Measurements from ENCODE around the gene REST.
"Not testable (repeated sequence)": the region's sequence is repeated elsewhere in the genome, so short reads cannot be mapped to it uniquely, and the experiment has no call there.

REST gene

GRCh38 chr4:56871371-56871866, 36.3 kb upstream of the REST start:
- no peak for TF ChIP-seq CTCF (conservative IDR thresholded peaks at IDR 0.05; ENCODE audit: low read depth, low read length)
- H3K4me3 ChIP-seq (ENCODE audit: low read depth, low read length), result no peak overlapping the region
- DNase-seq (ENCODE audit: low read depth), result peak; percentile 14

- TF ChIP-seq CTCF (conservative IDR thresholded peaks at IDR 0.05; ENCODE audit: low read depth, low read length), result no peak
- H3K4me3 ChIP-seq (ENCODE audit: low read depth, low read length), result no peak overlapping the region
- no peak for DNase-seq (ENCODE audit: low read depth)
These were observed 33.5 kb upstream of the REST start for GRCh38 chr4:56874166-56874565.

GRCh38 chr4:56874923-56875322, 32.8 kb upstream of the REST start:
- H3K4me3 ChIP-seq (ENCODE audit: low read depth, low read length), result no peak overlapping the region
- no peak for TF ChIP-seq CTCF (conservative IDR thresholded peaks at IDR 0.05; ENCODE audit: low read depth, low read length)
- no peak for DNase-seq (ENCODE audit: low read depth)

- no peak overlapping the region for H3K4me3 ChIP-seq (ENCODE audit: low read depth, low read length)
- no peak for DNase-seq (ENCODE audit: low read depth)
- no peak for TF ChIP-seq CTCF (conservative IDR thresholded peaks at IDR 0.05; ENCODE audit: low read depth, low read length)
These were observed 31.4 kb upstream of the REST start for GRCh38 chr4:56876264-56876663.

- no peak for TF ChIP-seq CTCF (conservative IDR thresholded peaks at IDR 0.05; ENCODE audit: low read depth, low read length)
- no peak overlapping the region for H3K4me3 ChIP-seq (ENCODE audit: low read depth, low read length)
- DNase-seq (ENCODE audit: low read depth), result no peak
These were observed 27.7 kb upstream of the REST start for GRCh38 chr4:56879996-56880395.

GRCh38 chr4:56880572-56880971, 27.1 kb upstream of the REST start:
- TF ChIP-seq CTCF (conservative IDR thresholded peaks at IDR 0.05; ENCODE audit: low read depth, low read length), result no peak
- no peak for DNase-seq (ENCODE audit: low read depth)
- H3K4me3 ChIP-seq (ENCODE audit: low read depth, low read length), result no peak overlapping the region

GRCh38 chr4:56884511-56884910, 23.2 kb upstream of the REST start:
- not testable (repeated sequence) for DNase-seq (ENCODE audit: low read depth); H3K4me3 ChIP-seq (ENCODE audit: low read depth, low read length)

GRCh38 chr4:56892691-56893090, 15.0 kb upstream of the REST start:
- H3K4me3 ChIP-seq (ENCODE audit: low read depth, low read length), result no peak overlapping the region
- TF ChIP-seq CTCF (conservative IDR thresholded peaks at IDR 0.05; ENCODE audit: low read depth, low read length), result no peak
- no peak for DNase-seq (ENCODE audit: low read depth)

- not testable (repeated sequence) for H3K4me3 ChIP-seq (ENCODE audit: low read depth, low read length); DNase-seq (ENCODE audit: low read depth)
These were observed 9.9 kb upstream of the REST start for GRCh38 chr4:56897842-56898241.

GRCh38 chr4:56900186-56900585, 7.5 kb upstream of the REST start:
- DNase-seq (ENCODE audit: low read depth); H3K4me3 ChIP-seq (ENCODE audit: low read depth, low read length): not testable (repeated sequence)
